Stimulated activated CD8-positive, alpha-beta memory T cell treated with anti-CD3 and anti-CD28 coated beads, Interleukin-15, amount 100 ng/mL, for 1 hour (primary cell): ENCODE measurements around the gene XYLT1.

Experiments
- DNase-seq: peaks from one replicate; pipeline ENCODE4 v3.0.0-alpha.2; 2020; ENCODE audit warnings: low read depth

XYLT1 gene

DNA sequence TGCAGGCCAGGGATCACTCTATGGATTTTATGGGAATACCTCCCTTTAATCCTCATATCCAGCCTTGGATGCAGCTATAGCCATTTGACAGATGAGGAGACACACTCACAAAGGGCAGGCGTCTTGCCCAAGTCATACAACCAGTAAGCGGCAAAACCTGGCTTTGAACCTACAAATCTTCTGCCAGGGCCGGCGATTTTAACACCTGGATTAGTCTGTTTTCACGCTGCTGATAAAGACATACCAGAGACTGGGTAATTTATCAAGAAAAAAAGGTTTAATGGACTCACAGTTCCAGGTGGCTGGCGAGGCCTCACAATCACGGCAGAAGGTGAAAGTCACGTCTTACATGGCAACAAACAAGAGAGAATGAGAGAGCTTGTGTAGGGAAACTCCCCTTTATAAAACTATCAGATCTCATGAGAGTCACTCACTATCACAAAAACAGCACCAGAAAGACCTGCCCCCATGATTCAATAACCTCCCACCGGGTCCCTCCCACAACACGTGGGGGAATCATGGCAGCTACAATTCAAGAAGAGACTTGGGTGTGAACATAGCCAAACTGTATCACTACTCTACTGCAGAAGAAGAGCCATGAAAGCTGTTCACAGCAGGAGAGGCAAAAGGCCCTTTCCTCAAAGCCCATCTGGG lies 67.5 kb downstream of the XYLT1 start:
- DNase-seq, result no peak

DNA sequence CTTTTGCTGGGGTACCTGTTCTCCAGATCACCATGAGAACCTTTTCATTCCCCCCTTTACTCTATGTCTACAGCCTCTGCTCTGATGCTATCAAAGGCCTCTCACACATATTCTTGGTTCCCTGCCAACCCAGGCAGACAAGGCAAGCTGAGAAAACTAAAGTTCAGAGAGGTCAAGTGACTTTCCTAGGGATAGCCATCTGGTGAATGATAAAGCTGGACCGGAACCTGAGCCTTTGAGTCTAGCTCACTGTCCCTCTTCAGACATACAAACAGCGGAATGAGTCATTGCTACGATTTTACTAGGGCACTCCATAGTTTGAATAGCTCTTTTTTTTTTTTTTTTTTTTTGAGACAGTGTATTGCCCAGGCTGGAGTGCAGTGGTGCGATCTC lies 73.3 kb downstream of the XYLT1 start:
- no peak for DNase-seq

DNA sequence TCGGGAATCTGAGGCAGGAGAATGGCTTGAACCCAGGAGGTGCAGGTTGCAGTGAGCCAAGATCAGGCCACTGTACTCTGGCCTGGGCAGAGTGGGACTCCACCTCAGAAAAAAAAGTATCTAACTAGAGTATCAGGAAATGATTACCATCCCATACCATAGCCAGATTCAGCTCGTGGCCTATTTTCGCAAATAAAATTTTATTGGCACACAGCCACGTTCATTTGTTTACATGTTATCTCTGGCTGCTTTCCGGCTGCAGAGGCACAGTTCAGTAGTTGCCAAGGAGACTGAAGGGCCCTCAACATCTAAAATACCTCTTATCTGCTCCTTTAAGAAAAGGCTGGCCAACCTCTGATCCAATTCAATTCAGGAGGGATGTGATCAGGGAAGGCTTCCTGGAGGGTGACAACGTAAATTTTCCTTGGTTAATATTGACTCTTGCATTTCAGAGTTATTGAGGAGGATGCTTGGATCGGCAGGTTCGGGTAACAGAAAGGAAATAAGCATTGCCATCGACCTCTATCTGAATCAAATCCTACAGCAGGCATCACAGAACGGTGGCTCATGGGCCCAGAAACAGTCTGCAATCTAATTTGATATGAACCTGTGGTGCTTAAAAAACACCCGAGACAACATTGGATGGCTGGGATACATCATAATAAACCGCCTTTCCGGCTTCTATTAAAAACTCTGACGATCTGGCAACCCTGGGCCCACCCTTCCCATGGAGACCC lies 73.8 kb downstream of the XYLT1 start:
- DNase-seq, result no peak

- DNase-seq, result no peak
These were observed 74.8 kb downstream of the XYLT1 start for GRCh38 chr16:17395849-17396480.

DNA sequence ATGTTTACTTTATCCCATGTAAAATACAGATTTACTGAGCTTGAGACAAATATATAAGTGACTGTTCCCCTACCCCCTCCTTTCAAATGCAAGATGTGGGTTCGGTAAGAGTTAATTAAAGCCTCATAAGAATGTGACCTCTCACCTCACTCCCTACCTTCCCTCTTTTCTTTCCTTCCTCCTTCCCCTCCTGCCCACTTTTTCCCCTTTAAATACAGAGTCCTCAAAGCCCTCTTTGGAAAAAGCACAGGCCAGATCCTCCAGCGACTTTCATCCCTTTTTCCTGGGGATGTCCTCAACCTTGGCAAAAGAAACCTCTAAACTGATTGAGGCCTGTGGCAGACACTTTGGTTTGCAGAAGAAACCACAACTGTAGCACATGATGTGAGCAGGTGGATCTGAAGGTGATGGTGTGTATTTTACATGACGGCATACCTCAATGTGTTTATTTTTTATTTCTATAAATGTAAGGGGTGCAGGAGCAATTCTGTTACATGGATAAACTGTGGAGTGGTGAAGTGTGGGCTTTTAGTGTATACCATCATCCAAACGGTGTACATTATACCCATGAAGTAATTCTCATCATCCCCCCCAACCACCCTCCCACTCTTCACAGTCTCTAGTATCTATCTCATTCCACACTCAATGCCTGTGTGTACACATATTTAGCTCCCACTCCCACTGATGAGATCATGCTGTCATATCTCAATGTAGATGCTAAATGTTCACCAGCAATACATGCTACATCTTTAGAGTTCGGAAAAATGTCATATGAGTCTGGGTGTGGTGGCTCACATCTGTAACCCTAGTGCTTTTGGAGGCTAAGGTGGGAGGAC lies 77.7 kb downstream of the XYLT1 start:
- DNase-seq, result no peak

- DNase-seq, result no peak
These were observed 78.5 kb downstream of the XYLT1 start for GRCh38 chr16:17392127-17392856.

DNA sequence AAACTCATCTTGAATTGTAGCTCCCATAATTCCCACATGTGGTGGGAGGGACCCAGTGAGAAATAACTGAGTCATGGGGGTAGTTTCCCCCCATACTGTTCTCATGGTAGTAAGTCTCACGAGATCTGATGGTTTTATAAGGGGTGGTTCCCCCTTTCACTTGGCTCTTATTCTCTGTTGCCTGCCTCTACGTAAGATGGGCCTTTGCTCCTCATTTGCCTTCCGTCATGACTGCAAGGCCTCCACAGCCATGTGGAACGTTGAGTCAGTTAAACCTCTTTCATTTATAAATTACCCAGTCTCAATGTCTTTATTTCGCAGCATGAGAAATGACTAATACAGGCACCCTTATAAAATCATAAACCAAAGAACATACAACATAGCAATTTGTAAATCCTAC lies 79.0 kb downstream of the XYLT1 start:
- DNase-seq, result no peak

GRCh38 chr16:17389384-17389783 lies 81.4 kb downstream of the XYLT1 start:
- no peak for DNase-seq

DNA sequence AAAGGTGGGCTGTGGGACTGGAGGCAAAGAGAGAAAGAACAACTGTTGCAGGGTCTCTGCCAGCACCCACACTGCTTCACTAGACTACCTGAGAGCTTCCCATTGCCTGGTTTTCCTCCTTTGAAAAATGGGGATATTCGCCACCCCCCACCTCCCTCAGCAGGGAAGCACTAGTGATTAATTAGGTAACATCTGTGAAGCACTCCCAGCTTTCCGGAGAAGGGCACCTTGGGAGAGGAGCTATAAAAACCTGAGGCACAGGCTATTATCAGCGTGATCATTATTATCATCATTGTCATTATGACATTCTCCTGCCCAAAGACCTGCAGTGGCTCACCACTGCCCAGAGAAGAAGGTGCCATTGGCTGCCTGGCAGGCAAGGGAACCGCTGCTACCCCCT lies 83.5 kb downstream of the XYLT1 start:
- DNase-seq, result no peak

DNA sequence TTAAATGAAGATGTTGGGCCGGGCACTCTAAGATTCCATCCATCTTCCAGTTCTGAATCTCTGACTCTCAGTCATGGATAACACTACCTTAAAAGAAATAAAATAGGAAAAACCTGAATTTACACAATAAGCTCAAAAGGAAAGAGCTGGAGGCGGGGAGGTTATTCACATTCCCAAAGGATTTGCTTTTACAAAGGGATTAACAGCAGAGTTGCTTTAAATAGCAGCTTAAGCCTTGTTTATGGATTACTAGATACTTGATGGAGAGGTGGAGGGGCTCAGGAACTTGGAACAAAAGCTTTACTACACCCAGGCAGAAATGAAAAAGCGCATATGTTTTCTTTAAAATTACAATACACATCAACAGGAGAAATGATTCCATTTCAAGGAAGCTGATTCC lies 84.5 kb downstream of the XYLT1 start:
- DNase-seq, result no peak

DNA sequence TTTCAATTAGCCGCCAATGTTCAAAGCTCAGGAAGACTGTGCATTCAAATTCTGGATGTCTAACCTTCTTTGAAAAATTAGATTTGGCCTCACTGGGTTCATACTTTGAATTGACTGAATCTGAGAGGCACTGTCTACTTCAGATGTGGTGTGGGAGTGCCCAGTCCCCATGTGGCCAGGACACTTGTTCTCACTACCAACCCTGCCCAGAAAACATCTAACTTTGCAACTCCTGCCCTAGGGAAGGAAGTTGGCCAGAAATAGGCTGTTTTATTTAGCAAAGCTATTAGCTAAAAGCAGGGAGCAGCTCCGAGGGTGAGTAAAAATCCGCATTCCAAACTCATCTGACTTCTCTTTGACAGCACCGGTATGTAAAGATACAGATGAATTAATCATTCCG lies 86.3 kb downstream of the XYLT1 start:
- DNase-seq, result no peak

DNA sequence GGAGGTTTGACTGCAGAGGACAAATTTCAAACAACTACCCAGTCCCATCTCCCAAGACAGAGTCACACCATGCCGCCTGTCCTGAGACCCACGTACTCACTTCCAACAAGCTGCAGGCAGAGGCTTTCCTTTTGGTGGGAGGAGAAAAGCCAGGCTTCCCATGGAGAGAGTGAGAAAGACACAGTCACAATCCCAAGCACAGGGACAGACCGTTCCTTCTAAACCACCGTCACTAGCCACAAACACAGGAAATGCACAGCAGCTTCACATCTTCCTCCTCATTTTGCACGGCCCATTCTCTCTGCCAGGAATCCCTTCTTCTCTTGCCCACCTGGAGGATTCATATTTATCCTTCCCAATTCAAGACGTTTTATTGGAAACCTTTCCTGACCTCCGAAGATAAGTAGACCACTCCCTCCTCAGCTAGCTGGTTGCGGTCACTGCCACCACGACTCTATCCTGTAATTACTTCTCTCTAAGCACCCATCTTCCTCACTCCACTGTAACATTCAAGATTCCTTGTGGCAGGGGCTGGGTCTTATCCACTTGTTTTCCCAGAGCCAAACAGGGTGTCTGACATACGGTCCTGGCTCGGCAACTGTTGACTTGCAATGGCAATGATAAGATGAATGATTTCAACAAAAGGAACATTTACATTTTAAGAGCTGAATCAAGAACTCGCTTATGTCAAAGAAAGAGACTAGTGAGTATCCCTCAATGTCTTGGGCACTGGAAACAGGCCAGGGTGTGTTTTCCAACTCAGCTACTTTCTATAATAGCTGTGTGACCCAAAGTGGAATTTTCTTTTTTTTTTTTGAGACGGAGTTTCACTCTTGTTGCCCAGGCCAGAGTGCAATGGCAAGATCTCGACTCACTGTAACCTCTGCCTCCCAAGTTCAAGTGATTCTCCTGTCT lies 87.6 kb downstream of the XYLT1 start:
- no peak for DNase-seq

- no peak for DNase-seq
These were observed 88.2 kb downstream of the XYLT1 start for GRCh38 chr16:17382514-17382913.

DNA sequence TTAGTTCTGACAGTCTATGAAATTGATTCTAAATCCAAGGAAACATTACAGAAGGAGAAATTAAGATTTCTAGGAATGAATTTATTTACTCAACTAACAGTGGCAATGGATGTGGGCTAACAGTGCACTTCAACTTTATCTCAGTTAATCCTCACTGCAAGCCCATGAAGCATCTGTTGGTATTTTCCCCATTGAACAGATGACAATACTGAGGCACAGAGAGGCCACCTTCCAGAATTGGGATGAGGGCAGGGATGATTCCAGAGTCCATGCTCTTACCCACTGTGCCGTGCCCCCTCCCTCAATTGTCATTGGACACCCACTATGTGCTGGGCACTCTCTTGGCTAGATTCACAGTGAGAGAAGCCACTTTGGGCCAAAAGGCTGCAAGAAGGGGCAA lies 89.0 kb downstream of the XYLT1 start:
- DNase-seq, result no peak

GRCh38 chr16:17380613-17381012 lies 90.1 kb downstream of the XYLT1 start:
- no peak for DNase-seq

GRCh38 chr16:17379121-17379571 lies 91.6 kb downstream of the XYLT1 start:
- DNase-seq, result no peak

DNA sequence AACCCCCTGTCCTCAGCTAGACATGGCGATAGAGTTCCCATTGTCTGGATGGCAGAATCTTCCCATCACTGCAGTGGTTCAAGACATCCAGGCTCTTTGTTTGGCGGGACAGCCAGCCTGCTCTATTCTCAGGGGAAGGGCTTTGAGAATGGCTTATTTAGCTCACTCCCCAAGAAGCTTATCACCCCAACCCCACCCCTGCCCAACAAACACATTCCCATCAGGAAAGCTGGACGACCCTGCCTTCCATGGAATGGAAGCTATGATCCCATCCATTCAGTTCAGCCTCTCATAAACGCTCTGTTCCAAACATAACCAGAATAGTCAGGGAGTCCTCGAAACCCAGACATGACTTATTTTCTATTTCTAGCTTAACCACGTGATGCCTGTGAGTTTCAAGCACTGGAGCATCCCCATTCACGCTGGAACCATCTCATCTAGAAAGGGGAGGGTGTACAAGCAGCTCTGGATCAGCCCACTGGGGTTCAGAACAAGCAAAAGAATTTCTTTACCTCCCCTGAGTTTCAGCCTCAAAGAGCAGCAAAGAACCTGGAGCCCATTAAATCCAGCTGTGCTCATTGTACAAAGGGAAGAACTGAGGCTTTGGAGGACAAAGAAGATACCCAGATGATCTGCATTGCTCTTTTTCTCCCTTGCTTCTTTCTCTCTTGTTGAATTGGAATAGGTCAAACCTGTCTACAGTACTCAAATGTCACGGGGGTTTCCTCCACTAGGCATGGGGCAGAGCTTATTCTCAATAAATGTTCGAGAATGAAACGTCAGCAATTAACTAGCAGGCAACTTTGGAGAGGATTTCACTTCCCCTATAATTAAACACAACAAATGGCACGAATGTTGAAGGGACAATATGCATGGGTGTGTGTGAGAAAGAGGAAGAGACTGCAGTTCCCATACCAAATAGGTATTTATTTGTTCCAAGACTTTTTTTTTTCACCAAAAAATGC lies 93.1 kb downstream of the XYLT1 start:
- DNase-seq, result no peak

DNA sequence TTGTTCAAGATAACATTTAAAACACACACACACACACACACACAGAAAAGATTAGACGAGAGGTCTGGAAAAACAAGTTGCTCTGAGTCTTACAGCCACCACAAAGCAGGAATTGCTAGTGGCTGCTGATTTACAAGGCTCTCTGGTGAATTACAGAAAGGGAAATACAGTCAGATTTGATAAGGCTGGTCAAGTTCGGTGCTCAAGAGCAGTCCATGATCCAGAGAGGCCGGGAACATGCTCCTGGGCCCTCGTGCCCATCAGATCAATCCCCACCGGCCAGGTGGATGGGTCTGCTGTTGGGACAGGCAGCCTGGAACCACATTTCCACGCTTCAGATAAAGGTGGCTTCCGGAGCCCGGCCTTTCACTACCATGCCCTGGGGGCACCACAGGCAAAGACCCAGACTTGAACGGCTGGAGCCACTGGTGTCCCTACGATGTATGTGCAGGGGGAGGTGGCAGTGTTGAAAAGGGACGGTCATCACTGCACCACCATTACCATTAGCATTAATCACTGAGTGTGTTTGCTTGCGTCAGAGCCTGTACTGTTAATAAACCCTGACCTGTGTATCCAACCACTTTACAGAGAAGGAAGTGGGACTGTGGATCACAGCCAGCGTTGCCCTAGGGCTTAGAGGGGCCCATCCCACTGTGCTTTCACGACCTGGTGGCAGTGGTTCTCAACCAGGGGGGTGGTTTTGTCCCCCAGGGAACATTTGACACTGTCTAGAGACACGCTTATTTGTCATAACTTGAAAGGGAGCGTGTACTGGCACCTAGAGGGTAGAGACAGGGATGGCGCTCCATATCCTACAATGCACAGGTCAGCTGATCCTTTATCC lies 95.1 kb downstream of the XYLT1 start:
- DNase-seq, result no peak
